NCI-H1436 (cell line): ENCODE results near the gene QKI.
"Not testable (repeated sequence)": the region's sequence is repeated elsewhere in the genome, so short reads cannot be mapped to it uniquely, and the experiment has no call there.

ENCODE experiments used
- DNase-seq: peaks from one replicate; lab custom pipeline; 2025; lab: John Stamatoyannopoulos, UW

The QKI gene

GRCh38 chr6:163414117-163414945, at the start of gene QKI:
Gene QKI, plus strand, starts transcription at chr6:163414718. Its CDS starts 476 bp downstream, at chr6:163415194.
- DNase-seq, result peak; percentile 51

- DNase-seq, result no peak
These were observed 48.2 kb upstream of the QKI start for GRCh38 chr6:163366288-163366687.

GRCh38 chr6:163367497-163368183, 46.9 kb upstream of the QKI start:
- no peak for DNase-seq

- no peak for DNase-seq
These were observed 45.4 kb upstream of the QKI start for GRCh38 chr6:163369141-163369540.

GRCh38 chr6:163369628-163370365, 44.7 kb upstream of the QKI start:
- no peak for DNase-seq

GRCh38 chr6:163370464-163371117, 43.9 kb upstream of the QKI start:
- DNase-seq, result no peak

GRCh38 chr6:163371129-163371528, 43.4 kb upstream of the QKI start:
- no peak for DNase-seq

GRCh38 chr6:163373240-163373639, 41.3 kb upstream of the QKI start:
- DNase-seq, result no peak

- DNase-seq, result no peak
These were observed 39.2 kb upstream of the QKI start for GRCh38 chr6:163375361-163375760.

- no peak for DNase-seq
These were observed 38.3 kb upstream of the QKI start for GRCh38 chr6:163376187-163376586.

- DNase-seq, result no peak
These were observed 37.0 kb upstream of the QKI start for GRCh38 chr6:163377561-163377960.

GRCh38 chr6:163380216-163380615, 34.3 kb upstream of the QKI start:
- DNase-seq, result no peak

GRCh38 chr6:163381118-163381756, 33.3 kb upstream of the QKI start:
- DNase-seq, result no peak

GRCh38 chr6:163383396-163383795, 31.1 kb upstream of the QKI start:
- not testable (repeated sequence) for DNase-seq

GRCh38 chr6:163383912-163384311, 30.6 kb upstream of the QKI start:
- DNase-seq, result no peak

- DNase-seq, result no peak
These were observed 30.0 kb upstream of the QKI start for GRCh38 chr6:163384510-163384909.

- not testable (repeated sequence) for DNase-seq
These were observed 29.0 kb upstream of the QKI start for GRCh38 chr6:163385503-163385902.

GRCh38 chr6:163386329-163386908, 28.1 kb upstream of the QKI start:
- DNase-seq, result no peak

- DNase-seq, result no peak
These were observed 27.2 kb upstream of the QKI start for GRCh38 chr6:163387317-163387716.

GRCh38 chr6:163389354-163389753, 25.2 kb upstream of the QKI start:
- no peak for DNase-seq

GRCh38 chr6:163390770-163391169, 23.7 kb upstream of the QKI start:
- DNase-seq, result no peak
